ENCODE measurements around the gene RABEP1. TPM values are rescaled to one million over a fixed set of nuclear protein-coding genes. Genes with fewer than 3 reads are reported as not detected.

The RABEP1 gene
- total and polyA plus RNA-seq, 9 of the 15 experiments (the other 6 are each of a cell fraction or from before 2014, with no cell fraction given): 8.2 to 38.9 (median 30.3) TPM

- TF ChIP-seq PKNOX1 (IDR thresholded peaks at IDR 0.05) (no peak), POLR2A (conservative IDR thresholded peaks at IDR 0.05) (peak; percentile 62), TRIM25 (IDR thresholded peaks at IDR 0.05; ENCODE audit: borderline replicate concordance) (no peak), POLR2AphosphoS5 (IDR thresholded peaks at IDR 0.05; ENCODE audit: control insufficient read depth, insufficient read depth, low read depth, low read length) (peak; percentile 17; the same call in 1 of the 2 replicates), EHMT2 (IDR thresholded peaks at IDR 0.05) (no peak)
These were observed 96.6 kb downstream of the RABEP1 start (continued) for GRCh38 chr17:5378566-5379207.

- intact Hi-C loops (cut with micrococcal nuclease): no loop called here
- DNase-seq (ENCODE audit: extremely low read depth in 1 of 4, low spot score in 3 of 4) (no peak), FAIRE-seq (no peak), ATAC-seq (no peak)
- no peaks in the 10 kb centered on the region for H3K9me3 ChIP-seq (replicated peaks; ENCODE audit: control insufficient read depth, insufficient read depth, low read depth, low read length)
- no peaks in the 10 kb centered on the region for H3K27me3 ChIP-seq (ENCODE audit: control insufficient read depth in 2 of 2, insufficient read depth in 2 of 2, low read length in 2 of 2)
- in situ Hi-C loops (cut with MboI): no loop called here
- no peak overlapping the region for H3K4me3 ChIP-seq
- BruUV-seq (replicated peaks): TSS peak; percentile 22
- H4K20me1 ChIP-seq (replicated peaks; ENCODE audit: control insufficient read depth, insufficient read depth, low read length): no peaks in the 10 kb centered on the region
- no peak overlapping the region for H3K9ac ChIP-seq (ENCODE audit: insufficient read depth in 1 of 2, low read depth in 2 of 2, low read length in 2 of 2)
- H2AFZ ChIP-seq (ENCODE audit: low read depth, low read length): no peak overlapping the region
- POLR2A ChIA-PET: interaction anchor here (0.9 to 3.0 kb wide), 2 partner anchors 11 to 59 kb away, joined by 4 to 14 read pairs; partner anchors contain the start of gene C1QBP
- H3K79me2 ChIP-seq (ENCODE audit: control insufficient read depth, insufficient read depth, low read length): no peaks in the 10 kb centered on the region
- CTCF ChIA-PET (ENCODE audit: low intra/inter-chr PET ratio): no interaction called here
- H3K4me2 ChIP-seq (ENCODE audit: insufficient read depth, low read length): no peak overlapping the region
- H3K9me1 ChIP-seq (ENCODE audit: control insufficient read depth, insufficient read depth, low read length): no peaks in the 10 kb centered on the region
- H3K27ac ChIP-seq (ENCODE audit: extremely low read depth, low read depth, low read length): no peak overlapping the region
- 90% methylated on average over 11 of the region's 11 CpGs for WGBS (ENCODE audit: insufficient coverage, low coverage, missing lambda C conversion rate)
- H3K36me3 ChIP-seq (ENCODE audit: control insufficient read depth, insufficient read depth, low read length): peaks cover 85% of the 10 kb centered on the region
- H3K4me1 ChIP-seq (replicated peaks in 1 of 2; ENCODE audit: control insufficient read depth in 2 of 2, insufficient read depth in 2 of 2, low read length in 2 of 2): peaks cover 0 to 3% of the 10 kb centered on the region in 2 experiments; a peak in 2 of 5 replicates
- TF ChIP-seq SUPT5H (IDR thresholded peaks at IDR 0.05) (0 out of 2 replicates have a peak, but pooled peaks have one; percentile 19), ZNF76 (CRISPR knock-in tag; IDR thresholded peaks at IDR 0.05; ENCODE audit: borderline replicate concordance) (no peak), ZBTB8A (IDR thresholded peaks at IDR 0.05; ENCODE audit: partially characterized antibody) (no peak), POLR2AphosphoS2 (IDR thresholded peaks at IDR 0.05; ENCODE audit: low read length) (peak; percentile 66), ZNF395 (CRISPR knock-in tag; IDR thresholded peaks at IDR 0.05) (no peak), TOE1 (IDR thresholded peaks at IDR 0.05; ENCODE audit: borderline replicate concordance) (no peak), TOE1 (CRISPR knock-in tag; IDR thresholded peaks at IDR 0.05; ENCODE audit: borderline replicate concordance, low read depth) (no peak)
These were observed 97.4 kb downstream of the RABEP1 start for GRCh38 chr17:5379351-5380107.

Measured in K562 (cell line).